HG02588 (cell line): ENCODE measurements around the gene LPP.

Experiments
- ATAC-seq: cut with Tn5 transposase; IDR thresholded peaks from one replicate; pipeline ENCODE4 v1.9.1; 2021; ENCODE audit warnings: mild to moderate bottlenecking, moderate library complexity; ENCODE audit not compliant: unreplicated experiment

LPP gene

GRCh38 chr3:188497021-188497420 is 343.1 kb downstream of the LPP start:
- no peak for ATAC-seq

DNA sequence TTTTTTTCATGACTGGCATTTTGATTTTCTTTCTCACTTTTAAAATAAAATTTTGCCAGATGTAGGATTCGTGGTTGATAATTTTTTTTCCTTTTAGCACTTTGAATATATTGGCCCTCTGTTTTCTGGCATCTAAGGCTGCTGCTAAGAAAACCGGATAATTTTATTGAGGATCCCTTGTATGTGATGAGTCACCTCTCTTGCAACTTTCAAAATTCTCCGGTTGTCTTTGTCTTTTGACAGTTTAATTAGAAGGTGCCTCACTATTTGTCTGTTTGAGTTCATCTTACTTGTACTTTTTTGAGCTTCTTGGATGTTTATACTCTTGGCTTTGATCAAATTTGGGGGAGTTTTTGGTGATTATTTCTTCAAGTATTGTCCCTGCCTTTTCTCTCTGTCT is 349.7 kb downstream of the LPP start:
- no peak for ATAC-seq

DNA sequence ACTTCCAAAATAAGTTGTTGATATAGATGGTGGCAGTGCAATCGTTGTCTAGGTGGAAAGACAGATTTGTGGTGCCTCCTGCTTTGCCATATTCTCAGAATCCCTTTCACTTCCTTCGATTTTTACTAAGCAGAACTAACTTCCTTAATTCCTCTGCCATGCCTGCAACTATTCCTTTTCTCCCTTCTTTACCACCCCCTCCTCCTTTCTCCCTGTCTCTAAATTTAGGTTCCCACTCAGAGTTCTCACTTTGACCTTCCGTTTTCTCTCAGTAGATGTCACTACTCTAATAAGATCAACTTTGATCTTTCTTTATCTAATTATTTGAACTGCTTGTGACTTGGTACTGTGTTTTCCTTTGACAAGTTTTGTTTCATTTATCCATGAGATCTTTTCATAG is 351.2 kb downstream of the LPP start:
- ATAC-seq = no peak

- no peak for ATAC-seq
Measured at GRCh38 chr3:188505911-188506310, 352.0 kb downstream of the LPP start.

GRCh38 chr3:188506446-188506845 is 352.5 kb downstream of the LPP start:
- ATAC-seq = no peak

- ATAC-seq = no peak
Measured at GRCh38 chr3:188507244-188507720, 353.3 kb downstream of the LPP start.

- ATAC-seq = no peak
Measured at GRCh38 chr3:188508454-188508853, 354.5 kb downstream of the LPP start.

DNA sequence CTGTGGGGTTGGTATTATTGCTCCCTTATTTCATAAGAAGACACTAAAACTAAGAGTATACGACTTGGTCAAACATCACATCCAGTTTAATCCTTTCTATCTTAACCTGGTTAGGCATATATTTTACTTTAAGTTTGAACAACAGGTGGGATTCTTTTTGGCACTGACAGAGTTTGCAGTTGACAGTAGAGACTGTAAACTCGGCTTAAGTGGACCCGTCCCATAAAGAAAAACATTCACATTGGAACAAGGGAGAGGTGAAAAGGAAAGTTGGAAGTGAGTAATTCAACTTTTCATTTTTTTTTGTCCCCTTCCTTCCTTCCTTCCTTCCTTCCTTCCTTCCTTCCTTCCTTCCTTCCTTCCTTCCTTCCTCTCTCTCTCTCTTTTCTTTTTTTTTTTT is 355.4 kb downstream of the LPP start:
- ATAC-seq = no peak

DNA sequence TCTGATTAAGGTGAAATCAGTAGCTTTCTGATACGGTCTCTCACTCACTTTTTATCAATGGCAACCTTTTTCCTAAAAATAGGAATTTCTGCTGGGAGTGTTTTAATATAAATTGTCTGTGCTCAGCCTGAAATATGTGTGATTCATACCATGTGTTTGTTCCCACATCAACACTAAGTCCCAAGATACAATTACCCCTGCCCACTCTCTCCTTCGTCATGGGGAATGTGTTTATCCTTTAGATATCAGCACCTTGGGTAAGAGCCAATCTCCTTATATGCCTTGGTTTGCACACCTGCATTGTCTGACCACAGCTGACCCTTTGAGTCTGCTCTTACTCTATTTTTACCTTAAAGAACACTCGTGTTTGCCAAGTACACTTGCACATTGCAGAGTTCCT is 356.4 kb downstream of the LPP start:
- ATAC-seq = no peak

DNA sequence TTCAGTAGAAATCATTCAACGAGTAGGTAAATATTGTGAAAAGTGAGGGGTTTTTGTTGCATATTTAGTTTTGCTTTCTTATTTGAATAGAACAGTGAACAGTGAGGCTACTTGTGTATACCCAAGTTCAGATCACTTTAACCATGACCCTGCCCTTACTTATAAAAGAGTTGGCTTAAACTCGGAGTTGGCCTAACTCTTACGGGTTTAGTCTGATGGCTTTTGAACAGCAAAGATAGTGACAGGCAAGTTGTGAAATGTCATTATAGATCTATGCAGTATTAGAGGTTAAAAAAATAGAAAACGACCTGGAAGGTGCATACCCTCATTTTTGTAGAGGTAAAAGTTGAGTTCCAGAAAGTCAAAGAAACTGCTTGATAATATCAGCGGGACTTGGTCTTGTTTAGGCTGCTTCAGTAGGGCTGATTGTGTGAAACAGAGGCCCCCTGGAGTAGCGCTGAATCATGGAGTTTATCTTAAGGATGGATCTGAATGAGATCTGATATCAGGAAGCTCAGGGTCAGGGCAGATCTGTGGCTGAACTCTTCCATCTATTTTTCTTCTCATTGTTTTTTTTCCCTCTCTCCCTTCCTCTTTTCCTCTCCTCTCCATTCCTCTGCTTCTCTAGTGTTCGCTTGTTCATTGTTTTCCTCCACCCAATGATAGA is 359.8 kb downstream of the LPP start:
- ATAC-seq = no peak

- ATAC-seq = no peak
Measured at GRCh38 chr3:188516515-188516914, 362.6 kb downstream of the LPP start.

DNA sequence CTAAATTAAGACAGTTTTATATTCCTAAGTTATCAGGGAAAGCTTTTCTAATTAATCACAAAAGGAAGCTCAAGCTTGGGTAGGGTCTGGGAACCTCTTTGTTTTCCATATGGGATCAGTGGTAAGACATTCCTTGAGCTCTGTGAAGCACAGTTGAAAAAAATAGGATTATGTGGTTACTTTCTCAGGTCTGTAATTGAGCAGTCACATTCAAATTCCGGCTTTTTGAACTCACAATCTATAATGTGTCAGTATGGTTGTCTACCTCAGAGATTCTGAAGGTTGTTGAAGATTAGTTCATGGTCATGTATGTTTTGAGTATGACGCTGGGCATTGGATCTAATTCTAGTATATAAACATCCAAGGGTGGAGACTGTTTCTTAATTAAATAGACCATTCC is 364.5 kb downstream of the LPP start:
- ATAC-seq = no peak

- ATAC-seq = no peak
Measured at GRCh38 chr3:188518835-188519452, 365.0 kb downstream of the LPP start.

DNA sequence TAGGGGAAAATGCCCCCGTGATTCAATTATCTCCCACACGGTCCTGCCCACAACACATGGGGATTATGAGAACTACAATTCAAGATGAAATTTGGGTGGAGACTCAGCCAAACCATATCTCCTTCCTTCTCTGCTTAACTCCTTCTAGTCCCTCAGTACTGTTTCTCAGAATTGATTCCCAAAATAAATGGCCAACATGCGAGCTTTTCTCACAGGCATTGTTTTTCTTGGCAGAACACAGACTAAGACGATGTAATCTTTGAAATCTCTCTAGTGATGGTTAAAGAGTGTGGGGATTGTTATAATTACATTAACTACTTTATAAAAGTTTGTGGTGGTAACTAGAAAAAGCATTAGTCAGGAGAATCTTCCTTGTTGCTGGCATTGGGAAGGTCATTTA is 366.5 kb downstream of the LPP start:
- no peak for ATAC-seq

GRCh38 chr3:188522115-188522514 is 368.2 kb downstream of the LPP start:
- ATAC-seq = no peak

- ATAC-seq = no peak
Measured at GRCh38 chr3:188523291-188523690, 369.3 kb downstream of the LPP start.

DNA sequence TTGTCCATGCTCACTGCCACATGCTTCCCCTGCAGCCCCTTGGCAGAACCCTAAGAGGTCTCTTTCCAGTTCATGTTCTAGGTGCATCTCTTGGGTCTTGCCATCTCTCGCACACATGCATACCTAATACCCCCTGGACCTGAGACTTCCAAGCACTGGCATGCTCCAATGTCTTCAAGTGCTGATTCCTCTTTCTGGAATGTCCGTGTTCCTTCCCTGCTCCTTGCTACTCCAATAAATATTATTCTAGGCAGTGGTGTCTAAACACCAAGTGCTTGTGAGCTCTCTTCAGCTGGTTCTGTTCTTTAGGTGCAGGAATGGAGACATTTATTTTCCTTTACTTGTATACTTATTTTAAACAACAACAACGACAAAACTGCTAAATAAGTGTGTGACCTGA is 370.1 kb downstream of the LPP start:
- ATAC-seq = no peak

DNA sequence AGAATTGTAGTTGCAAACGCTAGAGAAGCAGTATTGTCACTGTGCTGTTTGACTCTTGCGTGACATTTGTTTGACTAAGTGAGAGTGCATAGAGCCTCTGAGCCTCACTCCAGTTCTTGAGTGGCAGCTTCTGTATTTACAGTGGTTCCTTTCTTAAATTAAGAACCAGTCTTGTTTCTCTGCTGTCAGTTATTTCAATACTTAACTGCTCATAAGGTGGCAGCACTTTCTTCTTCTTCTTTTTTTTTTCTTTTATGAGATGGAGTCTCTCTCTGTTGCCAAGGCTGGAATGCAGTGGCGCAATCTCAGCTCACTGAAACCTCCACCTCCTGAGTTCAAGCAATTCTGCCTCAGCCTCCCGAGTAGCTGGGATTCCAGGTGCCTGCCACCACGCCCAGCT is 372.1 kb downstream of the LPP start:
- ATAC-seq = no peak

- ATAC-seq = no peak
Measured at GRCh38 chr3:188527389-188527788, 373.4 kb downstream of the LPP start.

- ATAC-seq = no peak
Measured at GRCh38 chr3:188528396-188528795, 374.4 kb downstream of the LPP start.

DNA sequence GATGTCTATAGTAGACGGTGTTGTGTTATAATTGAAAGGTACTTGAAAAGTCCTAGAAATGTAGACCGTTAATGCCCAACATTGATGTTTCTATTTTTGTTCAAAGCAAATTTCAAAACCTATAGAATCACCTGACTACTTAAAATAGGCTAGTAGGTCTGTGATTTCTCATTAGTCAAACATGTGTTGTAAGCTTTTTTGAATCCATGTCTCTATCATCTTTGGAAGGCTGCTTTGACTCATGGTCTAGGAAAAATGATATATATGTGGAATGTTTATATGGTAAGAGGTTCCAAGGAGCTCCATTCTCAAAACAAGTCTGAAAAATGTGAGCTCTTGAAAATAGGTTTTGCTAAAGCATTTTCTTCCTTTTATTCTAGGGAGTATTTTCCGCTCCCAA is 375.3 kb downstream of the LPP start:
- no peak for ATAC-seq

DNA sequence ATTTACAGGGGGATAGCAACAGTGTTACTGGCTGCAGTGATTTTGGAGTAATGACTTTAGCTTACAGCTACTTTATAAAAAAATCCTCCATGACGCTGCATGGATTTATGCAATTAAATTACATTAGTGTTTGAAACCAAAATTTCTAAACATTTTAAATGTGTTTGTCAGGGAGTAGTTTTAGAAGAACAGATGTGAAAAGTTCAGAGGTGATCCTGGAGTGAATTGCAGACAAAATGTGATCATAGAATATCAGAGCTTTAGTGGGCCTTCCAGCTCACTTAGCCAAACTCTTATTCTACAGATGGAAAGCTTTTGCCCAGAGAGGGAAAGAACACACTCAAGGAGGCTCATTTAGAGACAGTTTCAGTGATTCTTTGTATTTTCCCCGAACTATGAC is 376.3 kb downstream of the LPP start:
- no peak for ATAC-seq

GRCh38 chr3:188531210-188531609 is 377.3 kb downstream of the LPP start:
- ATAC-seq = no peak
